ENCODE measurements around the gene ZNF396.
A peak's percentile ranks its signal among the peaks of the same experiment; 100 is the strongest.

ZNF396 gene

DNA sequence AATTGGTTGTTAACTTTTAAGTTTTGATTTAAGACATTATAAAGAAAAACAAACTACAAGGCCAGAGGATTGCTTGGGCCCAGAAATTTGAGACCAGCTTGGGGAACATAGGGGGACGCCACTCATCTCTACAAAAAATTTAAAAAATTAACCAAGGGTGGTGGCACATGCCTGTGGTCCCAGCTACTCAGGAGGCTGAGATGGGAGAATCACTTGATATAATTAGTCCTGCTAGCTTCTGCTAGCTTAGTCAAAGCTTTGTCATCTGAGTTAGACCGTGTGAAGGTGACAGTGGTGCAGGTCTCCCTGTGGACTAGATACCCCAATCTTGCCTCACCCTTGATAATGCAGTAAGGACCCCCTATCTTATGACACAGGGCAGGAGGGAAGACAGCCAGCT lies 6.0 kb upstream of the ZNF396 start:
- no peak for DNase-seq (ENCODE audit: low read depth in 2 of 2)

DNA sequence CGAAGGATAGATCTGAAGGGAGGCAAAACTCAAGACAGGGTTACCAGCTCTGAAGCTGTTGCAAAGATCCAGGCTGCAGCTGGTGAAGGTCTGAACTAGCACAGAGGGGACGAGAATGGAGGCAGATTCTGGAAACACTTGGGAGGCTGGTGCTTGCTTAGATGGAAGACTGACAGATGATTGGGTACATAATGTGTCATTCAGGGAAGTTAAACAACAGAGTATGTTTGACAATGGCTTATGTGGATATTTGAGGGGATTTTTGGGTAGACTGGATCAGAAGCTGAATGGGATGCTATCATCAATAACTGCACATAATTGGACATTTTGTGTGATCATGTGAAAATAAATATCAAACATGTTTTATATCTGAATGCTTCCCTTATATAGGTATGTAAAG lies 2.3 kb upstream of the ZNF396 start:
- no peak for DNase-seq (ENCODE audit: low read depth in 2 of 2)

DNA sequence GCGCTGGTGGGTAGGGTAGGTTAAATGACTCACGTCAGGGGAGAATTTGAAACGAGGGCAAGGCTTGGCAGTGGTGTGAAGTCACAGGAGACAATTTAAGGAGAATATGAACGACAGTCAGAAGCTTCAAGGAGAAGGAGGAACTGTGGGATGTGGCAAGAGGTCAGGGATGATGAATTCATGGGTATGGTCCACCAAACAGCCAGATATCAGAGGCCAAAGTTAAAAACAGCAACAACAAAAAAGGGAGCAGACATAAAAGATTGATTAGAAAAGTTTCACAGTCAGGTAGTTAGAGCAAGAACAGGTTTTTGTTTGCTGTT lies 1.4 kb upstream of the ZNF396 start:
- no peak for DNase-seq (ENCODE audit: low read depth in 2 of 2)

DNA sequence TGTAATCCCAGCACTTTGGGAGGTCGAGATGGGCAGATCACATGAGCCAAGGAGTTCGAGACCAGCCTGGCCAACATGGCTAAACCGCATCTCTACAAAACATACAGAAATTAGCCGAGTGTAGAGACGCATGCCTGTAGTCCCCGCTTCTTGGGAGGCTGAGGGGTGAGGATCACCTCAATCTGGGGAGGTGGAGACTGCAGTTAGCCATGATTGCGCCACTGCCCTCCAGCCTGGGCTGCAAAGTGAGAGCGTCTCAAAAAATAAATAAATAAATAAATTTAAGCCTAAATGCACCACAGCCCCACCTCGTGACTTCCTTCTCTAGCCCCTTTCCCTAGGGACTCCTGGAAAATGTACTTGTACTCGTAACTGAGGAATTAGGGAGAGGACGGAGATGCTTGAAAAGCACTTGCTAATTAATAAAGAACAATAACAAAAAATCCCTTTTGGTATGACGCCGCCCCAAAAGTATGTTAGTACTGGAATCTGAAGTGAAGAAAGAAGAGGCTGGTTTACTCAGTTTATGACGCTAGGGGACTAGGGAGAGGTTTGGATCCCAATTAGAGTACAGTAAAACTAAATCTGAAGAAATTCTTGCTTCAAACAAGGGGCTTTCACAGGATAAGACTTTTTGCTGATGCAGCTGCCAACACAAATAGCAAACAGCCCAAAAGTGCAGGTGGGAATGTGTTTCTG lies 887 bp upstream of the ZNF396 start:
- DNase-seq (ENCODE audit: low read depth in 2 of 2) = no peak

DNA sequence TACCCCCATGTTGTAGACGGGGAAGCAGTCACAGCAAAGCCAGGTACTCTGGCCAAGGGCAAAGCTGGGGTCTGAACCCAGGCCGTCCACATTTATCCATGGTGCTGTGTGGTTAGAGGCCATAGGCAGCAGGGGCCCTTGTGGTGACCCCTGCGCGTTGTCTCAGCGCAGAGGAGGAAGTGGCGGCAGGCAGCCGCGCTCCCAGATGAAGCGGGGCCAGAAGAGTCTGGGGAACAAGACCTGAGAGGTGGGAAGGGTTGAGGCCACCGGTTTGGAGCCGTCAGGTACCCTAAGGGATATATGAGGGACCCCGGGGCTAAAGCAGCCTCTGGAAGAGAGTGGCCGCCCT lies 770 bp downstream of the ZNF396 start:
- DNase-seq (ENCODE audit: low read depth in 2 of 2) = peak in 1 of 2 donors; percentile 6

DNA sequence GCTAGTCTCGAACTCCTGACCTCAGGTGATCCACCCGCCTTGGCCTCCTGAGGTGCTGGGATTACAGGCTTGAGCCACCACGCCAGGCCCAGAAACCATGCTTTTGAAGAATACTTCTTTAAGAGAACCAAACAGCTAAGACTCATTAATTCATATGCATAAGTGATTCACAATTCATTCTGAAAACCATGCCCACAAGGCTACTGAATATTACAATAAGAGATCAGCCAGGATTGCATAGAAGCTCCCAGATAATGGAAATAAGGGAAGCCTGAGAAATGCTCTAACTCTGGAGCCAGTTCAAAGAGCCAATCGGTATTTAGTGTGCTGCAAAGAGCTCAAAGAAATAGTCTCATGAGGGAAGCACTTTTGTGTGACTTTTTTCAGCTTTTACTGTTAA lies 2.4 kb downstream of the ZNF396 start:
- DNase-seq (ENCODE audit: low read depth in 2 of 2) = no peak

DNA sequence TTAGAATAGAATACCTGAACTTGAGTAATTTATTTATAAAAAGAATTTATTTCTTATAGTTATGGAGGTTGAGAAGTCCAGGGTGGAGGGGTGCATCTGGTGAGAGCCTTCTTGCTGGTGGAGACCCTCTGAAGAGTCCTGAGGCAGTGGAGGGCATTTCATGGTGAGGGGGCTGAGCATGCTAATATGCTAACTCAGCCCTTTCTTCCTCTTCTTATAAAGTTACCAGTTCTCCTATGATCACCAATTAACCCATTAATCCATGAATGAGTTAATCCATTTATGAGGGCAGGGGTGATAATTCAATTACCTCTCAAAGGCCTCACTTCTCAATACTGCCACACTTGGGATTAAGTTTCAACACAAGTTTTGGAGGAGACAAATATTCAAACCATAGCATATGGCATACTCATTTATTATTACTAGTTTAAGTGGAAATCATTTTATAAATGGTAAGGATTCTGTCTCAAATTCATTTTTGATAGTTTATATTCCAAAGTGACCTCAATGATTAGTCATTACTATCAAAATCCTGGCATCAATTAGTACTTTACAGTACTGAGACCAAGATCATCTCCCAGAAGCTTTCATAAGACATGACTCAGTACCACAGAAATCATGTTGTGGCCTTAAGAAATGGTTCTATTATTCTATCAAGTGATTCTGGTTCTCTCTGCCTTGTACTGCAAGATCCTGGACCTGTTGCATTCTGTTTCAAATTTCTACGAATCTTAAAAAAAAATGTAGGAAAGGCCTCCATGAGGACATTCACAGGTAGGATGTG lies 5.5 kb downstream of the ZNF396 start:
- no peak for DNase-seq (ENCODE audit: low read depth in 2 of 2)

DNA sequence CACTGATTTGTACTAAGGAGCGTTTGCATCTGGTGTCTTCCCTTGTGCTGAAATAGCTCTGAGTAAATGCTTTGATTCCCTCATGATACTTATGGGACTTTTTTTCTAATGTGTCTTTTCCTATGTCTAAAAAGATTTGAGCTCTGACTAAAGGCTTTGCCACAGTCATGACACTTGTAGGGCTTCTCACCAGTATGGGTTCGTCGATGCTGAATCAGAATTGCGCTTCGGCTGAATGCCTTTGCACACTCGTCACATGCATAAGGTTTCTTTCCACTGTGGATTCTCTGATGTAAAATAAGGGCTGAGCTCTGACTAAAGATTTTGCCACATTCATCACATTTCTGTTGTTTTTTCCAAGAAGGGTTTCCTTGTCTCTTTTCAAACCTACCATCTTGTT lies 8.0 kb downstream of the ZNF396 start:
- no peak for DNase-seq (ENCODE audit: low read depth in 2 of 2)

DNA sequence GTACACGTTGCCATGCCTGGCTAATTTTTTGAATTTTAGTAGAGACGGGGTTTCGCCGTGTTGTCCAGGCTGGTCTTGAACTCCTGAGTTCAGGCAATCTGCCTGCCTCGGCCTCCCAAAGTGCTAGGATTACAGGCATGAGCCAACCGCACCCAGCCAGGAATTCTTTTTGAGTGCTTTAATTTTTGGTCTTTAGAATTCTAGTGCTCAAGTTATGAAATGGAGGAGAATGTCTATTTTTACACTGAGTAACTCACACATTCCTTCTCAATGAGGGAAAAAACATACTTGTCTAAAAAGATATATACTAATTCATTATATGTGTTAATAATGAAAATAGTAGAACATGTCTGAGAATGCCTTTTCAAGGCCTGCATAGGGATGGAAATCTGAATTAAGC lies 8.5 kb downstream of the ZNF396 start:
- DNase-seq (ENCODE audit: low read depth in 2 of 2) = no peak

DNA sequence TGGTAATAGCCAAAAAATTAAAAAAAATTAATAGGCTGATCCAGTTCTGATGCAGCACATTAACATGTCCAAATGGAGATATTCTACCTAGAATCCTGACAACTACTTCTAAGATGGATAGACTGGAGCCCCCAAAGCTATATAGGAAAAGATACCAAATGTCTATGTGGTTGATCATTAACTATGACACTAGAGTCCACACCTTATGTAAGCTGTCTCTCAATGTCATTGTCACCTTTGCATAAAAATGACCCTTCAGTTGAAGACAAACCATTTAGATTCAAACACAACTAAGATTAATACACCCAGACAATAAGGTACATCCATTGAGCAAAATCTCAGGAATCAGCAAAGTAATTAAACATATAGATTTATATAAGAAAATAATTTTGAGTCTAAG lies 14.6 kb downstream of the ZNF396 start:
- no peak for DNase-seq (ENCODE audit: low read depth in 2 of 2)

DNA sequence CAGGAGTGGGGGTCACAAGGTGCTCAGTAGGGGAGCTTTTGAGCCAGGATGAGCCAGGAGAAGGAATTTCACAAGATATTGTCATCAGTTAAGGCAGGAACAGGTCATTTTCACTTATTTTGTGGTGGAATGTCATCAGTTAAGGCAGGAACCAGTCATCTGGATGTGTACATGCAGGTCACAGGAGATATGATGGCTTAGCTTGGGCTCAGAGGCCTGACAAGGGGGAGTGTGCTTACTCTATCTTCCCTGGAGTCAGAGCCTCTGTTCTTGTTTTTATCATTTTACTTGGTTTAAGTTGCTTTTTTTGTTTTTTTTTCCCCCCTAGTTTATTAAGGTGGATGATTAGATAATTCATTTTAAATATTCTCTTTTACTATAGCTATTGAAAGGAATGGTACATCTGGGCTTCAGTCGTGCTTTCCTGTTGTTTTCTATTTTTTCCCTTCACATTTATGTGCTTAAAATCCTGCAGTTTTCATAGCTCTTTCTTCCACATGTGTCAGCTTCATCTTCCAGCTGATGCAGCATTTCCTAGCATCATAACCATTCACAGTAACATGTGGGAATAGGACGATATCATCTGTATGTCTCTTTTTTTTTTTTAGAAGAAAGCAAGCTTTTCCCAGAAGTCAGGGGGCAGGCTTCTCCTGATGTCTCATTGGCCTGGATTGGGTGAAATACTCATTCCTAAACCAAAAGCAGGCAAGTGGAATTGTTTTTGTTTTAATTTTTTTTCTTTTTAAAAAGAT lies 15.4 kb downstream of the ZNF396 start:
- no peak for DNase-seq (ENCODE audit: low read depth in 2 of 2)

DNA sequence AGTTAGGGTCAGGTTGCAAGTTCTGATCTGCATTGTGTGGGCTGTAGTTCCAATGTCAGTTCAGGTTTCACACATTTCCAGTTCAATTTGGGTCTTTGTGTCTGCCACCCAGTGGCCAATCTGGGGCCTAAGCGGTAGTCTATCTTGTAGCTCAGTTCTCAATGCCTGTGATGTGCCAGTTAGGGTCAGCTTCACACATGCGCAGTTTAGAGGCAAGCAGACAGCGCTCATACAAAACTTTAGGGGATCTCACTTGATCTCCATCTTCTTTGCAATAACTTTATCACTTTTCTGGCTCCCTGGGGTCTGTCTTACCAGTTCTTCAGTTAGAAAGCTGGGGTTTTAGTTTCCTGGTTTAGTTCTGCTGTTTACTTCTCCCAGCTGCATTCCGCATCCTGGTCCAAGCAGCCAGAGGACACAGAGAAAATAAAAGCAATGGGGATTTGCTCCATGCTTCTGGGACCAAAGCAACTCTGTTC lies 22.0 kb downstream of the ZNF396 start:
- DNase-seq (ENCODE audit: low read depth in 2 of 2) = peak; percentile 36 to 41

DNA sequence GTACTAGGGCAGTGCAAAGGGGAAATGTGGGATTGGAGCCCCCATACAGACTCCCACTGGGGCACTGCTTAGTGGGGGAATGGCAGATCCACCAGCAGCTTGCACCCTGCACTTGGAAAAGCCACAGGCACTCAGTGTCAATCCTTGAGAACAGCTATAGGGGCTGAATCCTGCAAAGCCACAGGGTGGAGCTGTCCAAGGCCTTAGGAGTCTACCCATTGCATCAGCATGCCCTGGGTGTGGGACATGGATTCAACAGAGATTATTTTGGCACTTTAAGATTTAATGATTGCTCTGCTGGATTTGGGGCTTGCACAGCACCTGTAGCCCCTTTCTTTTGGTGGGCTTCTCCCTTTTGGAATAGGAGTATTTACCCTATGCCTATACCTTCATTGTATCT lies 24.4 kb downstream of the ZNF396 start:
- DNase-seq (ENCODE audit: low read depth in 2 of 2) = no peak

DNA sequence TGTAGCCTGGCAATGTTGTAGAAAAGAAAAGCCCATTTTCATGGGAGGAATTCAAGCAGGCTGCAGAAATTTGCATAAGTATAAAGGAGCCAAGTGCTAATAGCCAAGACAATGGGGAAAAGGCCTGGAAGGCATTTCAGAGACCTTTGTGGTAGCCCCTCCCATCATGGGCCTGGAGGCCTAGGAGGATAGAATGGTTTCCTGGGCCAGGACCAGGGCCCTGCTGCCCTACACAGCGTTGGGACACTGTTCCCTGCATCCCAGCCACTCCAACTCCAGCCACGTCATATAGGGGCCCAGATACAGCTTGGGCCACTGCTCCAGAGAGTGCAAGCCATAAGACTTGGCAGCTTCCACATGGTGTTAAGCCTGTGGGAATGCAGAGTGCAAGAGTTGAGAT lies 24.9 kb downstream of the ZNF396 start:
- DNase-seq (ENCODE audit: low read depth in 2 of 2) = no peak

DNA sequence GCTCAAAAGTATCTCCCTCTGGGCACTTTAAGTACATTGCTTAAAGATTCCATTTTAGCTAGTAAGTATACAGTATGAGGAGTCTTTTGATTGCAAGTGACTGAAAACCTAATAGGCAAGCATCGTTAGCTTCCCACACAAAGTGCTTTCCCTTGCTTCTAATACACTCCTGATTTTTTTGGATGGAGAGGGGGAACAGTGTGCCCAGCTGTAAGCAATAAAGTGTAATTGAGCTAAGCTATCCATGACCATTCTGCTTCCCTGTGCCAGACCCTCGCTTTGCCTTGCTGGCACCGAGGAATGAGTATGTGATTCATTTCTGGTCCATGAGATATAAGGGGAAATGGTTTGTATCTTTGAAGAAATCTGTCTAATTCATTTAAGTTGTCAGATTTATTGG lies 29.1 kb downstream of the ZNF396 start:
- DNase-seq (ENCODE audit: low read depth in 2 of 2) = no peak

DNA sequence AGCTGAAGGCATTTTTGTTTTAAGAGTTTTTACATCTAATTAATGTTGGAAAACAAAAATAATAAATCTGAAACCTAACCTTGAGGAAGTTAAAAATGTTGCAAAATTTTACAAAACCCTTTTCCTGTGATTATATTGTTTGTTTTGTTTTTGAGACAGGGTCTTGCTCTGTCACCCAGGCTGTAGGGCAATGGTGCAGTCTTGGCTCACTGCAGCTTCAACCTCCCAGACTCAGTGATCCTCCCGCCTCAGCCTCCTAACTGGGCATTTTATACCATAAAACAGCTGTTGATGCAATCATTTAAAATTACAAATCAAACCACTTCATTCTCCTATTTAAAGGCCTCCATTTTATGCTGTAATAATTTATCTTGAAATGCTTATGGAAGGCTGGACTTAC lies 31.2 kb downstream of the ZNF396 start:
- DNase-seq (ENCODE audit: low read depth in 2 of 2) = no peak

DNA sequence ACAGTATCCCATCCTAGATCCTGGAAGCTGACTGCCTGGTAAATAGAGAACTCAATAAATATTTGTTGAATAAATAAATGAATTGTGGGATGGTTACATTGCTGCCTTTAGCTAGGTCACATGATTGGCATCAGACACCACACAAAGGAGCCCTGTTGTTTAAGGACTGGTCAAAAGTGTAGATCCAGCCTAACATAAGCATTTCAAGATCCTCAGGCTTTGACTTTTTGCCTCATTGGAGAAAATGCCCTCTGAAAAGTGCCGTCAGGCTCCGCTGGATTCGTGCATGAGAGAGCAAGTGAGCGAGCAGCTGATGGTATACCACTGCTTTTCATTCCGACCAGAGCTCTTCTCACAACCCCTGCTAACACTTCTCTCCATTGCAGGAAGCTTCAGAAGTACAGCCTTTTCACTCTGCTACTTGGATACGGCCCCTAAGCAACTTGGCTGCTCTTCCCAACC lies 31.6 kb downstream of the ZNF396 start:
- DNase-seq (ENCODE audit: low read depth in 2 of 2) = no peak

DNA sequence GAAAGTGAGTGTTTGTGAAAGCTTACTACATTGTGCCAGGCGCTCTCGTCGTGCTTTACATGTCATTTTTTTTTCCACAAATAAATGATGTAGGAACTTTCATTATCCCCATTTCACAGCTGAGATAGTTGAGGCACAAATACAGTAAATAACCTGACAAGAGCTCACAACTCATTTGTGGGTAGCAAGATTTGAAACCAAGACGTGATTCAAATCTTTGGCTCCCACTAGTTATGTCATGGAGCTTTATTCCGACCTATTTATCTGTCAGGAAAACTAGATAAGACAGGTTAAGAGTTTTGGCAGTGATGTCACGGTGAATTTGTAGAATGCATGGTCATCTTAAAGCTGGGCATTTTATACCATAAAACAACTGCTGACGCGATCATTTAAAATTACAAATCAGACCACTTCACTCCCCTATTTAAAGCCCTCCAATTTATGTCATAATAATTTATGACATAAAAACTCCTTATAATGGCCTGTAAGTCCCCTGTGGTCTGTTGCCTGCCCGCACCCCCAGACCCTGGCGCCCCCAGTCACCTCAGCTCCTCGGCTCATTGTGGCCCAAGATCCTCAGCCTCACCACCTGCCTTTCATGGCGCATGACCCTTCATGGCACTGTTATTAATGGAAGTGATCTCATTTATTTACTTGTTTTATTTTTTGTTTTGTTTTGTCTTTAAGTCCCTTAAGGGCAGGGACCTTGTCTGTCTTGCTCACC lies 32.2 kb downstream of the ZNF396 start:
- no peak for DNase-seq (ENCODE audit: low read depth in 2 of 2)

DNA sequence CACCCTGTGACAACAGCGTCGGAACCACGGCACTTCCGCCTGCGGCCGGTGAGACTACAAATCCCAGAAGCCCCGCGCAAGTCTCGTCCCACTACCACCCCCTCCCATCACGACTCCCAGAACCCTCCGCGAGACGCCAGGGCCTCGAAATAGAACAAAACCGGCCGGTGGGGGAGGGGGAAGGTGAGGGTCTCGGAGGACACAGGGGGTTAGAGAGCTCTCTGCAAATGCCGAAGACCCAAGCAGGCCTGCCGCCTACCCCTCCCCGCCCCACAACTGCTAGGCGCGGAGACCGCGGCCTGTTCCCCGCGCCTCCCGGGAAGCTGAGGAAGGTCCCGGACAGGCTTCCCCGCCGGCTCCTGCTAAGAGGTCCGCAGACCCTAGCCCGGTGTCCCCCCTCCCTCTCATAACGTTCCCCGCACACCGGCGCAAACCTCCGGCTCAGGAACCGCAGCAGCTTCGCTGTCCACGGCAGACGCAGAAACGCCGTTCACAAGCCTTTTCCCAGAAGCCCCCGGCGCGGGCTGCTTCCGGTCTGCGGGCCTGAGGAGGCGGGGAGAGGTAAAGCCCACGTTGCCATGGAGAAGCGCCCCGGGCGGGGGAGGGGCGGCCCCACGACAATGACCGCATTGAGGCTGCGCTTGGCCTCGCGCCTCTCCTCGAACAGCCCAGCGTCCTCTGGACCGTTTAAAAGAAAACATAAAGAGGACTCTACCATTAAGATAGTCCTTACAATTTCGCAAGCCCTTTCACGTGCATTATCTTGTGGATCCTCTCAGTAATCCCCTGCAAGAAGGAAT lies 33.0 kb downstream of the ZNF396 start, which contains the start of gene ZNF24:
ZNF24 (minus strand) TSS at position 485 of the 800 bp plus-strand sequence. CDS start 3,770 bp downstream, outside the sequence.
- peak; percentile 86 to 91 for DNase-seq (ENCODE audit: low read depth in 2 of 2)

DNA sequence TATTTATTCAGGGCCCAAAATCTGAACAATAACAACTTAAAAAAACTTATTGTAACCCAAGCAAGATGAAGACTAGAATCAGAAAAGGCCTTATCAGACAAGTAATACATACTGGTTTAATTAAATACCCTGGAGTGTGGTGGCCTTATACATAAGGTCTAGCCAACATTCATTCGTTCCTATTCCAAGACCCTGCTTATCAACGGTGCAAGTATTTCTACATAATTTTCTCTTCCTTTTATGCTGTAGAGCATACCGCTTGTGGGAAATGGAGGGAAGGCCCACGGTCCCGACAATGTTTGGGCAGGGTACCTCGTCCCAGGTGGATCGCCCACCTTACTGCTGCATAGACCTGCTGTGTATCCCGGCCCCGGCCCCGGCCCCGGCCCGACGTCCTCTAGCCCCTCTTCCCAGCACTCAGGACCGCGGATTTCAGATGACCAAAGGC lies 33.6 kb downstream of the ZNF396 start:
- no peak for DNase-seq (ENCODE audit: low read depth in 2 of 2)

DNA sequence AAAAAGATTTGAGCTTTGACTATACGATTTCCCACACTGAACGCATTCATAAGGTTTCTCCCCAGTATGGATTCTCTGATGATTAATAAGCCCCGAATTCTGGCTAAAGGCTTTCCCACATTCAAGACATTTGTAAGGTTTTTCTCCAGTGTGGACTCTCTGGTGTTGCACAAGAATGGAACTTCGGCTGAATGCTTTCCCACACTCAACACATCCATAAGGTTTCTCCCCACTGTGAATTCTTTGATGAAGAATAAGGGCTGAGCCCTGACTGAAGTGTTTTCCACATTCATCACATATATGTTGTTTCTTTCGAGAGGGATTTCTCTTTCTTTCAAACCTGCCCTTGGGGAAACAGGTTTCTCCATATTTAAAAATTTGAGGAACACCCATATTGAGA lies 39.9 kb downstream of the ZNF396 start:
- DNase-seq (ENCODE audit: low read depth in 2 of 2) = no peak

All from stimulated activated CD8-positive, alpha-beta memory T cell treated with anti-CD3 and anti-CD28 coated beads, Interleukin-7, amount 100 ng/mL, for 4 hours (primary cell).